ENCODE data around the gene TBC1D16.

The TBC1D16 gene

DNA sequence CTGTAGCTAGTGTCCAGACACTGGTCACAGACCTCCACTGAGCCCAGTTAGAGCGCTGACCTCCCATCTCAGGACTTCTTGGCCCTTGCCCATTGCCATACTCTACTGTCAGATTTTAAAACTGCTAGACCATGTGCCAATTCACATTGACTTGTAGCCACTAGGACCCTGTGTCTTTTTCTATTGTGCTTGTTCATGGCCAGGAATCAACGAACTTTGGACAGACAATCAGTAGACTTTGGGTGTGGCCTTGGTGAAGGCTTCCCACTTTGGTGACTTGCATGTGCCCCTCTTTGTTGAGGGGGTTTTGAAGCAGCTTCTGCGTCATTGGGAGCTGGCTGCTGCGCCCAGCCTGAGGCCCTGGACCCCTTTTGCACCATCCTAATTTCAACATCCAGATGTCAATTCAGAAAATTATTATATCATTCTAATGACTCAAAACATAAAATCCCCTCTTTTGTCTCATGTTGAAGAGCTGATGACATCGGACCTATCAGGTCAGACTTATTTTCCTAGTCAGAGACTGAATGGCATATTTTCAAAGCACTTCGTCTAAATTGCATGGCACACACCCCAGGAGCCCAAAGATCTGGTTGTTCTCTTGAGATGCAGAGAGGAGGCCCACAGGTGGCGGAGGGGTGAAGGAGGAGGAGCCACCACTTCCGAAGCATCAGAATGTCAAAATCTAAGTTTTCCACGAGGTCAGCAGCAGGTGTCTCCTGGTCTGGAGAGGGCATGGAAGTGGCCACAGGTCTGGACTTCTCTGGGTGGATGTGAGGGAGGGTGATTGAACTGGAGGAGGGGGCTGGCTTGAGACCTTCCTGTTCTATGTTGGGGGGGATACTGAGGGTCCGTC lies 103.0 kb downstream of the TBC1D16 start:
- H3K4me1 ChIP-seq (ENCODE audit: insufficient read depth, low read length): peaks cover 43% of the 10 kb centered on the region
- H3K79me2 ChIP-seq (ENCODE audit: insufficient read depth, low read length): no peaks in the 10 kb centered on the region
- no peaks in the 10 kb centered on the region for H3K9me3 ChIP-seq (ENCODE audit: insufficient read depth, low read length, severe bottlenecking)
- H4K20me1 ChIP-seq (ENCODE audit: insufficient read depth, low read length): peaks cover 4% of the 10 kb centered on the region; the same call in 1 of the 2 replicates
- no peak overlapping the region for H3K9ac ChIP-seq (ENCODE audit: low read depth, low read length)
- ATAC-seq (ENCODE audit: insufficient read depth, low read depth): no peak
- H3K27me3 ChIP-seq (ENCODE audit: insufficient read depth, low read length, poor library complexity): no peaks in the 10 kb centered on the region
- no peak for DNase-seq
- no peak overlapping the region for H2AFZ ChIP-seq (ENCODE audit: low read depth, low read length)
- no peak overlapping the region for H3K4me3 ChIP-seq (ENCODE audit: low read depth in 1 of 2, low read length in 2 of 2)
- no peak overlapping the region for H3K4me2 ChIP-seq (ENCODE audit: insufficient read depth, low read length)
- 0 out of 2 replicates have a peak overlapping the region, but pooled peaks have one; percentile 5 for H3K27ac ChIP-seq (ENCODE audit: low read length)
- TF ChIP-seq EZH2 (IDR thresholded peaks at IDR 0.05; ENCODE audit: borderline replicate concordance, low read depth, low read length, severe bottlenecking) (no peak), CTCF (IDR thresholded peaks at IDR 0.05; ENCODE audit: borderline replicate concordance, extremely low read depth, low read length, poor library complexity, severe bottlenecking) (no peak)
- H3K36me3 ChIP-seq (ENCODE audit: insufficient read depth, low read length): no peaks in the 10 kb centered on the region

DNA sequence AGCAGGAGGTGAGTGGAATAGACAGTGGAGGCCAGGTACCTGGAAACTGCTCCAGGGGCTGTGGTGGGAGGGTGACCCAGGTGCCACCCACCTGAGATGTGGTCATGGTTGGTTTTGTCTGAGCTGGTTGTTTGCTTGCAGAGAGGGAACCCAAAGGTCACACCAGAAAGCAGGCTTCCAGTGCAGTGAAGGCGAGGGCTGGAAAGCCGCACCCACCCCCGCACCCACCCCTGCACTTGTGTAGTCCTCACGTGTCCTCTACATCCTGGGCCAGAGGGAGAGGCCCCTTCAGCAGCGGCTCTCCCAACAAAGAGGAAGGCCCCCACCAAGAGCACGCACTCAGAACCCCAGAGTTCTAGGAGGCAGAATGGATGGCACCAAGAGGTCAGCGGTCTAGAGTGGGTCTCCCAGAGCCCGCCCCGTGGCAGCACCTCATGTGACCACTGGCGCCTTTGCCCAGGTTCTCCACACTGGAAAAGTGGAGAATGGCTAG lies 103.8 kb downstream of the TBC1D16 start:
- 0 out of 2 replicates have a peak overlapping the region, but pooled peaks have one; percentile 19 for H3K27ac ChIP-seq (ENCODE audit: low read length)
- no peak overlapping the region for H3K4me3 ChIP-seq (ENCODE audit: low read depth in 1 of 2, low read length in 2 of 2)
- no peak overlapping the region for H2AFZ ChIP-seq (ENCODE audit: low read depth, low read length)
- H3K9me3 ChIP-seq (ENCODE audit: insufficient read depth, low read length, severe bottlenecking): no peaks in the 10 kb centered on the region
- H3K4me2 ChIP-seq (ENCODE audit: insufficient read depth, low read length): no peak overlapping the region
- H3K36me3 ChIP-seq (ENCODE audit: insufficient read depth, low read length): no peaks in the 10 kb centered on the region
- peaks cover 4% of the 10 kb centered on the region; the same call in 1 of the 2 replicates for H4K20me1 ChIP-seq (ENCODE audit: insufficient read depth, low read length)
- TF ChIP-seq CTCF (IDR thresholded peaks at IDR 0.05; ENCODE audit: borderline replicate concordance, extremely low read depth, low read length, poor library complexity, severe bottlenecking) (no peak), EZH2 (IDR thresholded peaks at IDR 0.05; ENCODE audit: borderline replicate concordance, low read depth, low read length, severe bottlenecking) (no peak)
- H3K27me3 ChIP-seq (ENCODE audit: insufficient read depth, low read length, poor library complexity): no peaks in the 10 kb centered on the region
- no peak for DNase-seq
- peaks cover 43% of the 10 kb centered on the region for H3K4me1 ChIP-seq (ENCODE audit: insufficient read depth, low read length)
- peaks cover under 1% of the 10 kb centered on the region for H3K79me2 ChIP-seq (ENCODE audit: insufficient read depth, low read length)
- ATAC-seq (ENCODE audit: insufficient read depth, low read depth): no peak
- no peak overlapping the region for H3K9ac ChIP-seq (ENCODE audit: low read depth, low read length)

DNA sequence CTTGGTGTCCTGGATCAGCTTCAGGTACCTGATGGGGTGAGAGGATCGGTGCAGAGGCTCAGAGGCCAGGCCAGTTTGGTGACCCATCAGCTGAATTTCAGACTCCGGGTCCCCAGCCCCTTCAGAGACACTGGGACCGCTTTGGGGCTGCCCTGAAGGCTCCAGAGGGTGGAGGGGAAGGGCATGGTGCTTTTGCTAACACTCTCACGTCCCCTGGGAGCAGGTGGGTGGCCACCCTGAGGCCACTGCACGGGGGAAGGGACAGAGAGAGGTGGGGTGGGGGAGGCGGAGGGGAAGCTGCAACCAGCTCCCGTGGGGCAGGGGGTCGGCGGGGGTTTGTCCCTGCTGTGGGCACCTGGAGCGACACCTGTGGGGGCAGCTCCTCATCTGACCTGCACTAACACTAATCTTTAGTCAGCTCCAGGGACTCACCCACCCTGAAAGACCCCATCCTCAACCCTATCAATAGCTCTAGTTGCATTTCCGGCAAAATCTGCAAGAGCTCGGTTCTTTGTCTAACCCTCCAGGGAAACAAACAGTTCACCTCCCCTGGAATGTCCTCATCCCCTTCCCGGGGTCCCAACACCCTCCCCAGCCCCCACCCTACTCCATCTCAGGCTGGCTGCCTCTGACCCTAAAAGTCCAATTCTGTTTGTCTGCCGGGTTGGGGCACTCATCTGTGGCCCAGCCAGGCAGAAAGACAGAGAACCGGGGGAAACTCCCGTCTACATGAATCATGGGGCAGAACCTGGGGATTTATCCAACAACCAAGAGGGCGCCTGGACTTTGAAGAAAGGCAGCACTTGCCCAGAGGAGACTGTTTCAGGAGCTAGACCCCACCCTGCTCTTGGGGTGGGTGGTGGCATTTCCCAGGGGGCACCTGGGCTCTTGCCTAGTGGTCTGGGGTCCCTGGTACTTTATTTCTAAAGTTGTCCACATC lies 104.5 kb downstream of the TBC1D16 start:
- TF ChIP-seq CTCF (IDR thresholded peaks at IDR 0.05; ENCODE audit: borderline replicate concordance, extremely low read depth, low read length, poor library complexity, severe bottlenecking) (no peak), EZH2 (IDR thresholded peaks at IDR 0.05; ENCODE audit: borderline replicate concordance, low read depth, low read length, severe bottlenecking) (no peak)
- no peaks in the 10 kb centered on the region for H3K36me3 ChIP-seq (ENCODE audit: insufficient read depth, low read length)
- ATAC-seq (ENCODE audit: insufficient read depth, low read depth) (no peak), DNase-seq (no peak)
- no peaks in the 10 kb centered on the region for H4K20me1 ChIP-seq (ENCODE audit: insufficient read depth, low read length)
- H3K9me3 ChIP-seq (ENCODE audit: insufficient read depth, low read length, severe bottlenecking): no peaks in the 10 kb centered on the region
- H3K27ac ChIP-seq (ENCODE audit: low read length): 0 out of 2 replicates have a peak overlapping the region, but pooled peaks have one; percentile 19
- no peak overlapping the region for H3K4me3 ChIP-seq (ENCODE audit: low read depth in 1 of 2, low read length in 2 of 2)
- no peak overlapping the region for H2AFZ ChIP-seq (ENCODE audit: low read depth, low read length)
- no peak overlapping the region for H3K4me2 ChIP-seq (ENCODE audit: insufficient read depth, low read length)
- peaks cover 7% of the 10 kb centered on the region for H3K79me2 ChIP-seq (ENCODE audit: insufficient read depth, low read length)
- no peak overlapping the region for H3K9ac ChIP-seq (ENCODE audit: low read depth, low read length)
- peaks cover 43% of the 10 kb centered on the region for H3K4me1 ChIP-seq (ENCODE audit: insufficient read depth, low read length)
- no peaks in the 10 kb centered on the region for H3K27me3 ChIP-seq (ENCODE audit: insufficient read depth, low read length, poor library complexity)
